Astrocyte (in vitro differentiated cells and primary cell): ENCODE measurements around the gene LRRFIP1. TPM values are rescaled to one million over a fixed set of nuclear protein-coding genes. Genes with fewer than 3 reads are reported as not detected.

ENCODE experiments used
- DNase-seq: peaks from one replicate; pipeline ENCODE4 v3.0.0-alpha.2; 2010; ENCODE audit warnings: low read depth
- FAIRE-seq: peaks from 2 replicates; lab custom pipeline; 2011; peaks lifted over from hg19 to GRCh38; lab: Jason Lieb, UNC
- H2AFZ ChIP-seq: 2 replicates; pipeline ENCODE4 v1.6.0; 2012; ENCODE audit warnings: low read depth, low read length, inconsistent platforms
- H3K27ac ChIP-seq: 2 replicates; pipeline ENCODE4 v1.5.1; 2011; ENCODE audit warnings: low read depth, low read length, inconsistent platforms
- H3K27me3 ChIP-seq: 2 replicates; pipeline ENCODE4 v1.6.0; 2011; ENCODE audit warnings: low read length, inconsistent platforms; ENCODE audit not compliant: insufficient read depth
- H3K36me3 ChIP-seq: 2 replicates; pipeline ENCODE4 v1.5.1; 2011; ENCODE audit warnings: low read length, inconsistent platforms; ENCODE audit not compliant: insufficient read depth
- H3K4me1 ChIP-seq: 2 replicates; pipeline ENCODE4 v1.5.1; 2011; ENCODE audit warnings: low read length, inconsistent platforms; ENCODE audit not compliant: insufficient read depth
- H3K4me2 ChIP-seq: 2 replicates; pipeline ENCODE4 v1.6.0; 2012; ENCODE audit warnings: low read length, inconsistent platforms
- H3K4me3 ChIP-seq: 2 replicates; pipeline ENCODE4 v1.5.1; 2011; ENCODE audit warnings: low read depth, mild to moderate bottlenecking, low read length, inconsistent platforms; ENCODE audit not compliant: insufficient read depth
- H3K79me2 ChIP-seq: 2 replicates; pipeline ENCODE4 v1.6.0; 2012; ENCODE audit warnings: mild to moderate bottlenecking, low read length, inconsistent platforms; ENCODE audit not compliant: insufficient read depth
- H3K9ac ChIP-seq: 2 replicates; pipeline ENCODE4 v1.6.0; 2012; ENCODE audit warnings: mild to moderate bottlenecking, low read length, inconsistent platforms
- H3K9me3 ChIP-seq: 2 replicates; pipeline ENCODE4 v1.5.1; 2012; ENCODE audit warnings: low read depth, mild to moderate bottlenecking, low read length, inconsistent platforms; ENCODE audit not compliant: insufficient read depth
- H4K20me1 ChIP-seq: 2 replicates; pipeline ENCODE4 v1.6.0; 2012; ENCODE audit warnings: low read length, inconsistent platforms; ENCODE audit not compliant: insufficient read depth
- H3K27ac Mint-ChIP-seq: one replicate; pipeline ENCODE4 v1.8.0; 2021; ENCODE audit warnings: mild to moderate bottlenecking, mixed read lengths; ENCODE audit not compliant: unreplicated experiment
- H3K27me3 Mint-ChIP-seq: one replicate; pipeline ENCODE4 v1.8.0; 2021; ENCODE audit warnings: low read depth, mixed read lengths; ENCODE audit not compliant: unreplicated experiment
- H3K36me3 Mint-ChIP-seq: one replicate; pipeline ENCODE4 v1.8.0; 2021; ENCODE audit warnings: low read depth, mixed read lengths; ENCODE audit not compliant: unreplicated experiment
- H3K4me1 Mint-ChIP-seq: one replicate; pipeline ENCODE4 v1.8.0; 2021; ENCODE audit warnings: low read depth, mixed read lengths; ENCODE audit not compliant: unreplicated experiment
- H3K4me3 Mint-ChIP-seq: one replicate; pipeline ENCODE4 v1.8.0; 2021; ENCODE audit warnings: mild to moderate bottlenecking, moderate library complexity, mixed read lengths; ENCODE audit not compliant: unreplicated experiment
- H3K9me3 Mint-ChIP-seq: one replicate; pipeline ENCODE4 v1.8.0; 2021; ENCODE audit warnings: mild to moderate bottlenecking, mixed read lengths; ENCODE audit not compliant: unreplicated experiment
- EZH2 ChIP-seq: IDR thresholded peaks from 2 replicates; pipeline ENCODE4 v1.6.1; 2012; ENCODE audit warnings: mild to moderate bottlenecking, low read length, inconsistent platforms; ENCODE audit not compliant: insufficient read depth
- total RNA-seq: library from RNA; stranded (reverse); gene quantifications from 2 replicates; pipeline ENCODE4 v1.2.1, GENCODE V29; 2021
- TF ChIP-seq, protein P1 (sequence below): IDR thresholded peaks from 2 replicates; pipeline ENCODE4 v1.5.1; 2011; ENCODE audit warnings: low read depth, mild to moderate bottlenecking, inconsistent platforms, low read length, moderate library complexity; ENCODE audit not compliant: insufficient read depth

LRRFIP1 gene
- total RNA-seq, 1 donor from 2014 or later: 83.3 TPM

DNA sequence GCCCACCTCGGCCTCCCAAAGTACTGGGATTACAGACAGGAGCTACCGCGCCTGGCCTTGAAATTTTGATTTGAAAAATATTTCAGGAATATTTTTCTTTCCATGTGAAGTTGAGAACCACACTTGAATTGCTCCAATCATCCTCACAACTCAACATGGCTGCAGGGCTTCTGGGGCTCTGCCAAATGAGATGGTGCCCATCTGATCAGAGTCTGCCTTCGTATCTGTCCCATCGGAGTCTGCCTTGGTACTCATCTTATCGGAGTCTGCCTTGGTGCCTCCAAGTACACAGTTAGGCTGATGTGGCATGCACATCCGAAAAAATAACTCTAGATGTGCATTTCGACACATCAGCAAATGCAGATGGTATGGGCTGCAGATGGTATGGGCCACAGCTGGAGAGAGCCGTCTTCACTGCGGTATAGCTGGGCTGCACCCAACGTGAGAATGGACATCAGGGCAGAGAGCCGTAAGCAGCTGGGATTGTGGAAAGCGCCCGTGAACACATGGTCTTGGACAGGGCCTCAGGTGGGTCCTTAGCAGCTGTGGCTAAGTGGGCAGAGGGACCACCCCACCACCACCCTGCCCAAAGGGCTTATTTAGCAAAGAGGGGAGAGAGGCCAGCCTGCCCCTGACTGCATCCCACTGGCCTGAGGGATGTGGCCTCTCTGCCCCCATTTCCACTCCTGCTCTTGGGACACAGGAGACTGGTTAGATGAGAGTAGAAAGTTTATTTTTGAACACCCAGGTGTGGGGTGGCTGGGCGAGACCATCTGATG lies 119.1 kb downstream of the LRRFIP1 start:
- Histone ChIP-seq H3K9me3 (no peaks in the 10 kb centered on the region), H3K4me1 (peaks cover 12% of the 10 kb centered on the region), H3K27me3 (no peaks in the 10 kb centered on the region), H3K79me2 (peaks cover 52% of the 10 kb centered on the region), H4K20me1 (peaks cover 53% of the 10 kb centered on the region), H3K36me3 (peaks cover 32% of the 10 kb centered on the region), H3K9ac (no peak overlapping the region), H3K27ac (no peak overlapping the region), H2AFZ (no peak overlapping the region), H3K4me2 (no peak overlapping the region), H3K4me3 (no peak overlapping the region)
- Mint-ChIP-seq H3K27ac (no peak overlapping the region), H3K4me1 (no peaks in the 10 kb centered on the region), H3K4me3 (no peak overlapping the region), H3K9me3 (no peaks in the 10 kb centered on the region), H3K36me3 (peaks cover 24% of the 10 kb centered on the region), H3K27me3 (no peaks in the 10 kb centered on the region)
- no peak for FAIRE-seq
- no peak for DNase-seq
- TF ChIP-seq, protein P1, sequence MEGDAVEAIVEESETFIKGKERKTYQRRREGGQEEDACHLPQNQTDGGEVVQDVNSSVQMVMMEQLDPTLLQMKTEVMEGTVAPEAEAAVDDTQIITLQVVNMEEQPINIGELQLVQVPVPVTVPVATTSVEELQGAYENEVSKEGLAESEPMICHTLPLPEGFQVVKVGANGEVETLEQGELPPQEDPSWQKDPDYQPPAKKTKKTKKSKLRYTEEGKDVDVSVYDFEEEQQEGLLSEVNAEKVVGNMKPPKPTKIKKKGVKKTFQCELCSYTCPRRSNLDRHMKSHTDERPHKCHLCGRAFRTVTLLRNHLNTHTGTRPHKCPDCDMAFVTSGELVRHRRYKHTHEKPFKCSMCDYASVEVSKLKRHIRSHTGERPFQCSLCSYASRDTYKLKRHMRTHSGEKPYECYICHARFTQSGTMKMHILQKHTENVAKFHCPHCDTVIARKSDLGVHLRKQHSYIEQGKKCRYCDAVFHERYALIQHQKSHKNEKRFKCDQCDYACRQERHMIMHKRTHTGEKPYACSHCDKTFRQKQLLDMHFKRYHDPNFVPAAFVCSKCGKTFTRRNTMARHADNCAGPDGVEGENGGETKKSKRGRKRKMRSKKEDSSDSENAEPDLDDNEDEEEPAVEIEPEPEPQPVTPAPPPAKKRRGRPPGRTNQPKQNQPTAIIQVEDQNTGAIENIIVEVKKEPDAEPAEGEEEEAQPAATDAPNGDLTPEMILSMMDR: no peak
- no peak for TF ChIP-seq EZH2

DNA sequence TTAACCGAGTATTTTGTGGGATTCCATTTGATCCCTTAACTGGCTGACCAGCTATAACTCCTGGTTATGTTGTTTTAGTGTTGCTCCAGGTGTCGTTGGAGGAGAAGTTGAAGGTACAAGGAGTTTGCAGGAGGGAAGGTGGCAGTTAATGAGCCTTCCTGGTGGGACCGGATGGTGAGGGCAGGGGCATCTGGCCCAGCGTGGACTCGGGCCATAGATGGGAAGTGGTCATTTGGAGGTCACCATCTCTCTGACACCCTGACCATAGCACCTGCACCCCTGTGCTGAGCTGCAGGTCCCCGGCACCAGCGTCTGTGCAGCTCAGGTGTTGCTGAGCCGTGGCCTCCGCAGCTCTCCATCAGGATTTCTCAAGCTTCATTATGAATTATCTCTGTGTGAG lies 119.8 kb downstream of the LRRFIP1 start:
- FAIRE-seq: no peak
- peaks cover 28% of the 10 kb centered on the region for H3K36me3 Mint-ChIP-seq
- H3K4me1 ChIP-seq: peaks cover 12% of the 10 kb centered on the region
- H3K4me2 ChIP-seq: no peak overlapping the region
- no peak overlapping the region for H3K4me3 ChIP-seq
- no peaks in the 10 kb centered on the region for H3K4me1 Mint-ChIP-seq
- H3K27ac ChIP-seq: no peak overlapping the region
- H3K27me3 ChIP-seq: no peaks in the 10 kb centered on the region
- H4K20me1 ChIP-seq: peaks cover 50% of the 10 kb centered on the region
- no peaks in the 10 kb centered on the region for H3K27me3 Mint-ChIP-seq
- no peaks in the 10 kb centered on the region for H3K9me3 ChIP-seq
- H3K4me3 Mint-ChIP-seq: no peak overlapping the region
- no peak overlapping the region for H3K27ac Mint-ChIP-seq
- no peak for TF ChIP-seq EZH2
- TF ChIP-seq, protein P1: no peak
- DNase-seq: no peak
- no peak overlapping the region for H2AFZ ChIP-seq
- no peaks in the 10 kb centered on the region for H3K9me3 Mint-ChIP-seq
- H3K36me3 ChIP-seq: peaks cover 36% of the 10 kb centered on the region
- H3K9ac ChIP-seq: no peak overlapping the region
- H3K79me2 ChIP-seq: peaks cover 53% of the 10 kb centered on the region

DNA sequence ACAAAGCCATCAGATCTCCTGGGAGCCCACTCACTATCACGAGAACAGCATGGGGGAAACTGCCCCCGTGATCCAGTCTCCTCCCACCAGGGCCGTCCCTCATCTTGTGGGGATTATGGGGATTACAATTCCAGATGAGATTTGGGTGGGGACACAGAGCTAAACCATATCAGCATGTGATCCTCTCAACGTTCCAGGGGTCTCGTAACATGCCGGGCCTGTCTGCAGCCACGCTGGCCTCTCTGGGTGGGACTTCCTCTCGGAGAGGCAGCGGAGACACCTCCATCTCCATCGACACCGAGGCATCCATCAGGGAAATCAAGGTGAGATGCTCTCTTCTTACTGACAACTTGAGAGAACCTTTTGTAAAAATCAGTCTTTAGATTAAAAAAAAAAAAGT lies 121.6 kb downstream of the LRRFIP1 start:
- Mint-ChIP-seq H3K27ac (no peak overlapping the region), H3K4me3 (no peak overlapping the region), H3K36me3 (peaks cover 27% of the 10 kb centered on the region), H3K4me1 (no peaks in the 10 kb centered on the region), H3K9me3 (no peaks in the 10 kb centered on the region), H3K27me3 (no peaks in the 10 kb centered on the region)
- Histone ChIP-seq H3K4me1 (peaks cover 3% of the 10 kb centered on the region), H3K27me3 (no peaks in the 10 kb centered on the region), H3K9ac (no peak overlapping the region), H4K20me1 (peaks cover 38% of the 10 kb centered on the region), H3K27ac (no peak overlapping the region), H3K4me3 (no peak overlapping the region), H3K36me3 (peaks cover 46% of the 10 kb centered on the region), H3K4me2 (no peak overlapping the region), H3K79me2 (peaks cover 39% of the 10 kb centered on the region), H3K9me3 (no peaks in the 10 kb centered on the region), H2AFZ (no peak overlapping the region)
- TF ChIP-seq, protein P1: no peak
- TF ChIP-seq EZH2: no peak
- no peak for FAIRE-seq
- DNase-seq: no peak
